HT-29 (cell line): Measurements from ENCODE around the gene RADIL. TPM values are rescaled to one million over a fixed set of nuclear protein-coding genes. Genes with fewer than 3 reads are reported as not detected.

Source experiments
- DNase-seq: peaks from one replicate; pipeline ENCODE4 v3.0.0-alpha.2; 2015; ENCODE audit warnings: low spot score
- total RNA-seq: library from RNA; depleted of rRNA; stranded (reverse); fragments of >200 nt; shearing (Covaris generic); gene quantifications from 2 replicates; pipeline ENCODE4 v1.2.3, GENCODE V29; 2014

Gene RADIL
- total RNA-seq, 1 experiment from 2014 or later = not detected

- DNase-seq = no peak
Observed at GRCh38 chr7:4854916-4855315, 28.6 kb downstream of the RADIL start.

DNA sequence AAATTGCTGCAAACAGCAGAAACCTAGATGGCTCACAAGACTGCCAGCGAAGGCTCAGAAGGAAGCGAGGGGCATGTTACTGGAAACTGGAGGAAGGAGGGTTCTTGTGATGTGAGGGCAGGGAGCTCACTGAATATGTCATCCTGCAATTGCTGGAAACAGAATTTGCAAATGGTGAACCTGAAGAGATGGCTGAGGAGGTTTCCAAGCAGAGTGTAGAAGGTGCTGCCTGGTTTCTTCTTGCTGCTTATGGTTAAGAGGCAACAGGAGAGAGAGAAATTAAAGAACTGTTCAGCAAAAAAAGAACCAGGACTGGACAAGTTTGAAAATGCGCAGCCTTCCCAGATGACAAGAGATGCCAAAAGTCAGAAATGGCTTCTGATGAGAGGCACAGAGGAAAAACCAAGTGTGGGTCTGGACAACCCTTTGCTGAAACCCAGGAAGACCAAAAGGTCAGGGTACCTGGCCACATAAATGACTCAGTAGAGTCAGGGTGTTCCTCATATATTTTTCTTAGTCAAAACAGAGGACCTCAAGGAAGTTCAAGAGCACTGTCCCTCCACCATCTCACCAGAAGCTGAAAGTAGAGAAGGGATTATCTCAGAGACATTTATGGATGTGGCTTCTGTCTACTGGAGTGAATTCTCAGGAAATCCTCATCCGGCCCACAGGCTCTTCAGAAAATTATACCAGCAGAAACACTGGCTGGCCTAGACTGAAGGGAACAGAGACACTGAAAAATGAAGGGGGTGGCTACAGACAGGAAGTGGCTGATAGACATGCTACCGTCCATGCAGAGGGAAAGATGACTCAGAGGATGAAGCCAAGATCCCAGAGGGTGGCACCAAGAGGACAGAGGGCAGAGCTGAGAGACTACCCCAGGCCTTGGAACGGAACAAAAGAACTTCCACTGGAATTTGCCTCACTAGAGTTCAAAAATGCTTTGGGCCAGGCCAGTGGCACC is 31.8 kb downstream of the RADIL start:
- DNase-seq = peak; percentile 25

DNA sequence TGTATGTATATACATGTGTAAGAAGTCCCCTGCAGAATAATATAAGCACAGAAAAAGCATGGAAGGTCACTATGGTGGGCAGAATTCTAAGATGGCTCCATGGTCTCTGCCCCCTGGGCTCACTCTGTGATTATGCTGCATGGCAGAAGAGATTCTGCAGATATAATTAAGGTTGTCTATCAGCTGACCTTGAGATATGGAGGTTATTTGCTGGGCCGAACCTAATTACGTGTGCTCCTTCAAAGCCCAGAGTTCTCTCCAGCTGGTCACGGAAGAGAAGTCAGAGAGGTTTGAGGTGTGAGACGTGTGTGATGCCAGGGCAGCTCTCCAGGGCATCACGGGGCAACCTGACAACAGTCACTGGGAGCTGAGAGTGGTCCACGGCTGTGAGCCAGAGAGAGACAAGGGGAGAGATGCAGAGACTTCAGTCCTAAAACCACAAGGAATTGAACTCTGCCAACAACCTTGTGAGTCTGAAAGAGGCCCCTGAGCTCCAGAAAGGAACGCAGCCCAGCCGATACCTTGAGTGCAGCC is 33.2 kb downstream of the RADIL start:
- no peak for DNase-seq

DNA sequence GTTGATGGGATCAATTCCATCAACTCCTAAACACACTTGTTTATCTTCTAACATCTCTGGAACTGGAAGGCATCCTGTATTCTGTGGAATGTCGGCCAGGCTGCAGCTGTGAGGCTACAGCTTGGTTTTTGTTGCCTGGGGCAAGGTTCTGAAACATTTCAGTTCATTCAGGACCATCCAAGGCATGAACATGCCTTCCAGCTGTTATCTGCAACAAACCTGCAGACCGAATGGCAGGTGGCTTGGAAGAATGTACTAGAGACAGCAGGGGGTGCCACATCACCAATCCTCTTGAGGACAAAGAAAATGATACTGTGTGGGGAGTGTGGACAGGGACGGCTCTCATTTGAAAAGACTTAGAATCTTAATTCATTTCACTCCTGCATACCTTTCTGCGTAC is 34.1 kb downstream of the RADIL start:
- DNase-seq = peak; percentile 68

DNA sequence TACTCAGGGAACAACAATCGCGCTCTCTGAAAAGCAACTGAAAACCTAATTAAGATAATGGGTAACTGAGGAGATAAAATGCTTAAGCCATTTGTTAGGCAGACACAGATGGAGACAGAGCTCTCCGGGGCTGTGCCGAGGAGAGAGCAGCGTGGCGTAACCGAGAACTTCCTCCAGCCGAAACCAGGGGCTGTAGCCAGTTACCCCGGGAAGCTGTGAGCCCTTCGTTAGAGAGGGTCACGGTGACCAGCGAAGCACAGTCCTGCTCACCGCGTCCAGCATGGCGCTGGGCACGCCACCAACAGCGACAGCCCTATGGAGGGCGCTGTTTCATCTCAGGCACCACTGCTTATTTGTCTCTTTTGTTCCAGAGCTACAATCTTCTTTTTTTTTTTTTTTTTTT is 37.8 kb downstream of the RADIL start:
- DNase-seq = no peak

GRCh38 chr7:4842319-4843064 is 41.0 kb downstream of the RADIL start:
- DNase-seq = no peak

DNA sequence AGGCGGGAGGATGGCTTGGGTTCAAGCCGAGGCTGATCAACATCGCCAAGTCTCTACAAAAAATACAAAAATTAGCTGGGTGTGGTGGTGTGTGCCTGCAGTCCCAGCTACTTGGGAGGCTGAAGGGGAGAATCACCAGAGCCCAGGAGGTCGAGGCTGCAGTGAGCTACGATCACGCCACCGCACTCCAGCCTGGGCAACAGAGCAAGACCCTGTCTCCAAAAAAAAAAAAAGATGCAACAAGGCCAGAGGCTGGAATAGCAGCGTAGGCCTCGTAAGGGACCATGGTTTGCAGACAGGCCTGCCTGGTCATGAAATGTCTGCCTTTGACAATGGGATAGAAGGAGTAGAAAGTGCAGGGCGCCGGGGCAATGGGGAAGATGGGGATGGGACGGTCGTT is 41.7 kb downstream of the RADIL start:
- no peak for DNase-seq

DNA sequence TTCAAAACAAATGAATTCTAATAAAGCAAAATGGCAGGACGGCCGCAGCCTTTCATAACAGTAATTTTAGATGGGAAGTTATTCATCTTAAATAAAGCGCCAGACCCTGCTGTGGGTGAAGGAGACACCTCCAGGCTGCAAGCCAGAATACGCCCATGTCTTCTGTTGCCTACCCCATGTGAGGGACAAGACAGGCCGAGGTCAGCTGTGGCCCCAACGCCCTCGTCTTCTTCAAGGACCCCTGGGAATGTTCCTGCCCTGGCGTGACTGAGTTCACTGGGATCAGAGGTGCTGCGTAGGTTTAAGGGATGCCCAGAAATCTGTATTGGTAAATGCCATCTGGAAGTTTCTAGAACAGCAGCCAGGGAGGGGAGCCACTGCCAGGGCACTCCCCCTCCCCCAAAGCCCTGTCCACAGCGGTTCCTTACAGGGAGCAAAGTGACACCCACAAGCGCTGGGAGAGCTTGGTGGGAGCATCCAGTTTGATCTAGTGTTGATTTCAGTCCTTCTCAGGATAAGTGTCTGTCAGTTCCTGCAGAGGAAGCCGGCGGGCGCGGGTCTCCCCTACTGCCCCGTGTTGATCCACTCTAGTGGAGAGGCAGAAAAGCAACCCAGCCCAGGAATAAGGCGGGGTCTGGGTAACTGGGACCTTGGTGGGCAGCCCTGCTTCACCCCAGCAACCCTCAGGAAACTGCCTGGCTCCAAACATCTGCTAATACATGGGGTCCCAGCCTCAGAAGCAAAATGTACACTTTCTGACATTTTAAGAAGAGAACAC is 42.3 kb downstream of the RADIL start:
- DNase-seq = no peak

DNA sequence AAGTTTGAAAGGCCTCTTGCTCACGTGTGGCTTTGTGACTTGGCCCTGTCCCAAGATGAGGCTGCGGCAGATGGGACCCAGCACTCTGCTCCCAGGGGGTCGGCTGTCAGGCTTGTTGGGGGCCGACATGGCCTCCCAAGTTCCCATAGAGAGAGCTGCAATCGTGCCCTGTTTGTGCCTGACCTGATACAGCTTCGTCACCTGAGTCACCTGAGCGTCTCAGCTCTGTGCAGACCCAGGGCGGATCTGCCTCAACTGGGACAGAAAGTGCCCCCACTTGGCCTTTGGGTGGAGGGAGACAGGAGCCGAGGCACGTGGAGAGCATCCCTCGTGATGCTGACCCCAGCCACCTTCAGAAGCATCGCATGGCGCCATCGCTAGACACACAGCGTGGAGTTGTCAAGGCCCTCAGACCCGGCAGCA is 43.4 kb downstream of the RADIL start:
- DNase-seq = no peak

GRCh38 chr7:4838626-4839334 is 44.7 kb downstream of the RADIL start:
- no peak for DNase-seq

- DNase-seq = no peak
Observed at GRCh38 chr7:4837803-4838625, 45.5 kb downstream of the RADIL start.

DNA sequence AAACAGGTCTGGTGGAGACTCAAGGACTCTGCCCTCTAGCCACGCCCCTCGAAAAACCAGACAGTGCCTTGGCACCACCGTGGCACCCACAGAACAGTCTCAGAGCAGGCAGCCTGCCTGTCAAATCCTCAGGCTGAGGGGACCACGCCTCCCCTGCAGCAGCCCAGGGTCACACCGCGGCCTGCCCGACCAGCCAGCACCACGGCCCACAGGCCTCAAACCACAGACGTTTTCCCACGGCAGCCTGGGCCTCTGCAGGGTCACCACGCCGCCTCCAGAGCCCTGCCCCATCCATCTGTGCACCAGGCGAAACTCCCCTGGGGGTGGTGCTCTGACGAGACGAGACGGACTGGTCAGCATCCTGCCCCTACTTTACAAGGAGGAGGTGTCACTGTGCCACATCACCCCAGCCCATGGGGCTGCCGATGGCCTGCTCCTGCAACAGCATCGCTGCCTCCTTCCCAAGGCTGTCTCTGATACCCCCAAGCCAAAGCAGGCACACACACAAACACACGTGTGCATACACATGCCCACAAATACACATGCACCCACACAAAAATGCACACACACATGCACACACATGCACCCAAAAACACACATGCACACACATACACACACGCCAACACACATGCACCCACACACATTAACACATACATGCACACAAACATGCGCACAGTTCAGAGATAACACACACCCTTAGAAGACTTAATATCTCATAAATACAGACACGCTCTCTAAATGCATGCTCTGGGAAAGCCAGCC is 46.3 kb downstream of the RADIL start:
- no peak for DNase-seq

DNA sequence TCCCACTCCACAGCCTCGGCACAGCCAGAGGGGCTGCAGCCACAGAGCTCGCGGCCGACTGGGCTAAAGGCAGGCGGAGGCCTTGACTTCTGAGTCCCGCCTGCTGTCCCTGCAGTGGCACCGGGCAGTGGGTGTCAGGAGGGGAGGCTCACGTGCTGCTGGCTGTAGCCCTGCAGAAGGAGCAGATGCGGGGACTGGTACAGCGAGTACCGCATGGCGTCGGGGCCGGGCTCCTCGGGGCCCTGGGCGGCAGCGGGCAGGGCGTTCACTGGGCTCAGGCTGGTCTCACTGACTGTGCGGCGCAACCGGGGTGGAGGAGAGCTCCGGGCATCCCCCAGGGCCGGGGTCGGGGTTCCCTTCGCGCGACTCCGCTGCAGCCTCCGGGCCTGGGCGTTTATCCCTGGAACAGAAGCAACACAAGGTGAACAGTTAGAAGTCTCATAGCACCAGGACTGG is 47.3 kb downstream of the RADIL start:
- DNase-seq = no peak

- DNase-seq = no peak
Observed at GRCh38 chr7:4835398-4836205, 47.9 kb downstream of the RADIL start.

DNA sequence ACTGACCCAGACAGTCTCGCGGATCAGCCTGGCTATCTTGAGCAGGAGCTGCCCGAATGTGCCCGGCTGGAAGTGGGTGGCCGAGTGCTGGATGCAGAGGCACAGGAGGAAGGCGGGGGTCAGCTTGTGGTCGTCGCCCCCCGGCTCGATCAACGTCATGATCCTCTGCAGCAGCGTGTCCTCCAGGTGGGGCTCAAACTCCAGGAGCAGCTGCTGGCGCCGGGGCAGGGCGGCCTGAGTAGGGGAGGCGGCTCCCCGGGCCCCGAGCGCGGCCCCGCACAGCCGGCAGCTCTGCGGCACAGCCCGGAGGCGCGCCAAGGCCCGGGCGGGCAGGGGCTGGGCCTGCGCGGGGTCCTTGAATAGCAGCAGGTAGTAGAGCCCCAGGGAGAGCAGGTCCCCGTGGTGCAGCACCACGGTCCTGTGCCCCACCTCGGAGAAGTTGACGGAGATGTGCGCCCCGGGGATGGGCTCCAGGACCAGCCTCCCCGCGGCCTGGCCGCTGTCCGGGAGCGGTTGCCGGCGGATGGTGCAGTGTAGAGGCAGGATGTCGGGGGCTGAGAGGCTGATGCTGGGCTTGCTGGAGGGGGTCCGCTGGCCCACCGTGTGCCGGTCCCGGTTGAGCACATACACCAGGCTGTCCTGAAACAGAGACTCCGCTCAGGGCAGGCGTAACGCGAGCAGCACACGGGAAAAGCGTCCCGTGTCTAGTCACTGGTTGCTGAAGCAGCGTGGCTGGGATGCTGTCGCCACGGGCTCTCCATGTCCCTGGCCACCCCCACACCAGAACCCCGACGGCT is 48.7 kb downstream of the RADIL start:
- no peak for DNase-seq

DNA sequence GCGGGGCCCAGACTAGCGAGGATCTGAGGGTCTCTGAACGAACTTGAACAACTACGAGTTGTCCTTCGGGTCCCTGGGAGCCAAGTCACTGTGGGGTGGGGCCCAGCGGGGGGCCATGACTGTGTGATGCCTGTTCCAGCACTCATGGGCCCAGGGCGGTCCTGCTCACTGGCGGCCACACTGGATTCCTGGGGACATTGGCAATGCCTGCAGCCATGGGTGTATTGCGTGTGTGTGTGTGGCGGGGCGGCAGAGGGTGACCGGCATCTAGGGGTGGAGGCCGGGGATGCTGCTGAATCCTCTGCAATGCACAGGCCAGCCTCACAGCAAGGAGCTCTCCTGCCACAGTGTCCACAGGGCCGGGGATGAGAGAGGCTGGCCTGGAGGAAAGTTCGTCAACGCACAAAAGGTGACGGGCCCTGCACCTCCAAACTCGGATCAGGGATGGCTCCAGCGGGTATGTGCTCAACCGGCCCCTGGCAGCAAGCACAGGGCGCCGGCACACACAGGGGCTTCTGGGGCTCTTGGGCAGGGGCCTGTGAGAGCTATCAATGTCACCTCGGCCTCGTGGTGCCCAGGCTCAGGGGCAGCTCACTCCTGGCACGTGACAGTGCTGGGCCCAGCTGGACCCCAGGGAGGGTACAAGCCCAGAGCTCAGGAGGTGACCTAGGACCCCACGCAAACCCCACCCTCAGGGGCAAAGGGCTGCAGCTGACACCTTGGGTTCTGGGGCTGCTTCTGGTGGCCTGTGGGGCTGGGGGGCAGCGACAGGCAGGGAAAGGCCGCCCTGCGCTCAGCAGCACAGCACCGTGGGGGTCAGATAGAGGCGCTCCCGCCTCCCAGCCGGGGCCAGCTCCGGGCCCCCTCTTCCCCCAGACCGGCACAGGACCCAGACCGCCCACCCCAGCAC is 49.6 kb downstream of the RADIL start:
- DNase-seq = no peak
